HG03571 (cell line): ENCODE data around the gene TNNT3.
"Not testable (repeated sequence)": the region's sequence is repeated elsewhere in the genome, so short reads cannot be mapped to it uniquely, and the experiment has no call there.

Source experiments
- ATAC-seq: cut with Tn5 transposase; IDR thresholded peaks from one replicate; pipeline ENCODE4 v1.9.1; 2021; ENCODE audit not compliant: unreplicated experiment

The TNNT3 gene

DNA sequence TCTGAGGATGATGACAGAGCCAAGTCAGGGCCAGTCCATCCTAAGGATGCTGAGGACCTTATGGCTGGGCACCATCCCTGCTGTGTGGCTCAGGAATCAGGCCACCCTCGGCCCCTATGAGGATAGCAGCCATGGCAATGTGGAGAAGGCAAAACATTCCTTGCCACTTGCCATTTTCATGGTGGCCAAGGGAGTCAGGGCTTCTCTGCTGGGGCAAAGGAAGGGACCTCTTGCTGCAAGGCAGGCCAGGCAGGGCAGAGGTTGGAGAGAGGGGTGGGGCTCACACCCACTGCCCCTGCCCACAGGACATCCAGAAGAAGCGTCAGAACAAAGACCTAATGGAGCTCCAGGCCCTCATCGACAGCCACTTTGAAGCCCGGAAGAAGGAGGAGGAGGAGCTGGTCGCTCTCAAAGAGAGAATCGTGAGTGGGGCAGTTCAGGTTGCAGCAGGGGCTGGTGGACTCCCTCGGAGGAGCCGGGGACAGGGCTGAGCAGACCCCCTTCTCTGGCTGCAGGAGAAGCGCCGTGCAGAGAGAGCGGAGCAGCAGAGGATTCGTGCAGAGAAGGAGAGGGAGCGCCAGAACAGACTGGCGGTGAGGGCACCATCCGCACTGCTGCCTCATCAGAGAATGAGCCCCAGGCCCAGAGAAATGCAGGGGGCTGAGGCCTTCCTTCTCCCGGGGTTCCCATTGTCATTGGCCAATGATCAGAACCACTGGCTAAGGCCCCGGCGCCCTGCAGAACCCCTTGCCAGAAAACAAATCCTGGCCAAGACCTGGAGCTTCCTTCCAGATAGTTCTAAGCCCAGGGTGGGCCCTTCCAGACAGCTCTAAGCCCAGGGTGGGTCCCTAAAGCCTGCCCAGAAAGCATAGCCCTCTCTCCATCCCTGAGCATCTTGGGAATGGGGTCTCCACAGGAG is 14.2 kb downstream of the TNNT3 start:
- no peak for ATAC-seq

DNA sequence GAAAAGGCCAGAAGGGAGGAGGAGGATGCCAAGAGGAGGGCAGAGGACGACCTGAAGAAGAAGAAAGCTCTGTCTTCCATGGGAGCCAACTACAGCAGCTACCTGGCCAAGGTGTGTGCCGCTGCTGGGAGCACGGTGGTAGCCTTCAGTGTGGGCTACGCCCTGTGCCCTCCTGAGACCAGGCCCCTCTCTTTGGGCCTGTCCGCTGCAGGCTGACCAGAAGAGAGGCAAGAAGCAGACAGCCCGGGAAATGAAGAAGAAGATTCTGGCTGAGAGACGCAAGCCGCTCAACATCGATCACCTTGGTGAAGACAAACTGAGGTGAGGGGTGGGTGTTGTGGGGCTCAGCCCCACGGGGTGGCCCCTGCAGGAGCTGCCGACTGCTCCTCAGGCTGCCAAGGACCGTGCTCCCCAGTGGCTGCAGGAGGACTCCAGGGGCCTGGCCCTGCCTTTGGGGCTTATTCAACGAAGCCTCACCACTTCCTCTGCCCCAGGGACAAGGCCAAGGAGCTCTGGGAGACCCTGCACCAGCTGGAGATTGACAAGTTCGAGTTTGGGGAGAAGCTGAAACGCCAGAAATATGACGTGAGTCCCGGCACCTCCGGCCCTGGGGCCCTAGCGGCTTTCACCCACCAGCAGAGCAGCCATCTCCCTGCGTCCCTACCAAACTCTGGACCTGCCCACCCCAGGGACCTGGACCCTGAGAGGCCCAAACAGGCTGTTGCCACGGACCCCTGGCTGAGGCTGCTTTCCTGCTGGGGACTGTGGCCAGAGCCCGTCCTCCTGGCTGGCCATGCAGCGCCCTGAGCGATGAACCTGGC is 15.0 kb downstream of the TNNT3 start:
- no peak for ATAC-seq

DNA sequence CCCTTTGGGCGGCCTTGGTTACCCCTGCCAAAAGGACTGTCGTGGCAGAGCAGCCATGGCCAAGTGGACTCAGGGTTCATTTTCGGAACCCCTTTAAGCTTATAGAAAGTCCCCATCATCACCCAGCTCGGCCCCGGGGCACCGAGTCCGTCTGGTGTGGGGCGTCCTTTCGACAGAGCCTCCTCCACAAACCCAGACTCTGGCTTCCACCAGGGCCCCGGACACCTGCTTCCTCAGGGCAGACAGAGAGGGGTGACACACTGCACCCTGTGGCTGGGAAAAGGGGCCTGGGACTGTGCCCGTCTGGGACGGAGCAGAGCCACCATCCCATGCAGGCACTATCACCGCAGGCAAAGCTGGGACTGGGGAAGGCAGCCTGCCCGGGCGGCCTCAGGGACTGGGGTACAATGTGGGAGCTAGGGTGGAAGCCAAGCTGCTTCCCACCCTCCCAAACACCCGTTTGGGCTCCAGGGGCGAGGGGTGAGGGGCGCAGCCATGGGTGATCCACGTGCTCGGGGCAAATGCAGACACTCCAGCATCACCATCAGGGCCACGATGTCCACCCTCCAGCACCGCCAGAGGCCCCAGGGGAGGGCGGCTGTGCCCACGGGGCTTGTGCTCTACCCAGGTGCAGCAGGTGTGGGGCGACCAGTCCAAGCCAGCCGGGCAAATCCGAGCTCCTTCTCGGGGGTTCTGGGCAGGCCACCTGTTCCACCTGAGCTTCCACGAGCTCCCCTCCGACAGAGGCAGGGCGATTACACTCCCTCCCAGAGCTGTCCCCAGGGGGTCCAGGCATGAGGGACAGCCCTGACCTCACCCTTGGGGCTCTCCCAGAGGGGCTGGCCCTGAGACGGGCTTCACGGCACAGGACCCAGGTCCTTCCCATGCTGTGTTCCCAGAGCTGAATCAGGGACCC is 15.9 kb downstream of the TNNT3 start:
- ATAC-seq: no peak

DNA sequence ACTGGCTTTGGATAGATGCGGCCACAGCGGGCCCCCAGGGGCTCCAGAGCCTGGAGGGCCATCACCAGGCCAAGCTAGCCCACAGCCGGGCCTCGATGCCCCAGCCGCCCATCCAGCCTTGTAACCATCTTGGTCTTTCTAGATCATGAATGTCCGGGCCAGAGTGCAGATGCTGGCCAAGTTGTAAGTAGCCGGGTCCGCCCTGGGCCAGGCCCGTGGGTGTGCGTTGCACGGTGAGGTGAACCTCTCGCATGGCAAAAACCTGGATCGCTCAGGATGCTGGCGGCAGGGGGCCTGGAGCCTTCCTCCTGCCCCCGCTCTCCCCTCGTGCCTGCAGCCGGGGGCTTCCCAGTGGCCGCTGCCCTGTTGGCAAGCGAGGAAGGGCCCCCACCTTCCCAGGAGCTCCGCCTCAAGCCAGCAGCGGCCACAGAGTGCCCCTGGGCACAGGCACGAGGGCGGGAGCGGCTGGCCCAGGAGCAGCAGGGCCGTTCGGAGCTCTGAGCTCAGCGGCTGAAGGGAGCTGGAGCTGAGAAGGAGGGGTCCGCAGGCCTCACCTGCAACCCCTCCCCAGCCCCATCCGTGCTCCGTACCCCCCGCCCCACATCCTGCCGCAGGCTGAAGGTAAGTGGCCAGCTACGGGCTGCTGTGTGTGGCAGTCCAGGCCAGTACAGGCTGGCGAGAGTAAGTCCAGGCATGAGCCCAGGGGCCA is 16.7 kb downstream of the TNNT3 start:
- ATAC-seq: no peak

DNA sequence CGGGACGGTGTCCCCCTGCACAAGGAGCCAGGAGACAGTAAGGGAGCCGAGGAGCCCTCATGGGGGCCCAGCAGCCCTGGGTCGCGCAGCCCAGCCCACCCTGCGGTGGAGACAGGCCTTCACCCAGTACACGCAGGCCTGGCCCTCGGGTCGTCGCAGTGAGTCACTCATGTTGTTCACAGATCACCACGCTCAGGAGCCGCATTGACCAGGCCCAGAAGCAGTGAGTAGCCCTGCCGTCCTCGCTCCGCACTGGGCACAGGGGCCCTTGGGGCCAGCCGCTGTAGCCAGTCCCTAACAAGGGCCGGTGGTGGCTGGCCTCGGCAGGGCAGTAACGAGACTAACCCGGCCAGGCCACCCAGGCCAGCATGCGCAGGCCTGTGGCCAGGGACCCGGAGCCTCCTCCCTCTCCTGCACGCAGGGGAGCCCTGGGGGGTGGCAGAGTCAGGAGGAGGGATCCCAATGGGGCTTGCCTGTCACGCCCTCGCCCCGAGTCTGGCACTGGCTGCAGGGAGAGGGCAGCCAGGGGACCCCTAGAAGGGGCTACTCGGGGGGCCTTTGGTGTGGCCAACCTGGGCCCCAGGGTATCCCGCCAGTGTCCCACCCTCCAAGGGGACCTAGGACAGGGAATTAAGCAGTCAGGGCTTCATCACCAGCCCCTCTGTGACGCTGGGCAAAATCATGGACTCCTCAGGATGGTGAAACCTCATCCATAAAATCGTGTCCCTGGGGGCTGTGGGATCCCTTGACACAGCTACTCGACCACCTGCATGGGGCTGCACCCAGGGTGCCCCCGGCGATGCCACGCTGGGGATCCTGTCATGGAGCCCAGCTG is 17.5 kb downstream of the TNNT3 start:
- no peak for ATAC-seq

DNA sequence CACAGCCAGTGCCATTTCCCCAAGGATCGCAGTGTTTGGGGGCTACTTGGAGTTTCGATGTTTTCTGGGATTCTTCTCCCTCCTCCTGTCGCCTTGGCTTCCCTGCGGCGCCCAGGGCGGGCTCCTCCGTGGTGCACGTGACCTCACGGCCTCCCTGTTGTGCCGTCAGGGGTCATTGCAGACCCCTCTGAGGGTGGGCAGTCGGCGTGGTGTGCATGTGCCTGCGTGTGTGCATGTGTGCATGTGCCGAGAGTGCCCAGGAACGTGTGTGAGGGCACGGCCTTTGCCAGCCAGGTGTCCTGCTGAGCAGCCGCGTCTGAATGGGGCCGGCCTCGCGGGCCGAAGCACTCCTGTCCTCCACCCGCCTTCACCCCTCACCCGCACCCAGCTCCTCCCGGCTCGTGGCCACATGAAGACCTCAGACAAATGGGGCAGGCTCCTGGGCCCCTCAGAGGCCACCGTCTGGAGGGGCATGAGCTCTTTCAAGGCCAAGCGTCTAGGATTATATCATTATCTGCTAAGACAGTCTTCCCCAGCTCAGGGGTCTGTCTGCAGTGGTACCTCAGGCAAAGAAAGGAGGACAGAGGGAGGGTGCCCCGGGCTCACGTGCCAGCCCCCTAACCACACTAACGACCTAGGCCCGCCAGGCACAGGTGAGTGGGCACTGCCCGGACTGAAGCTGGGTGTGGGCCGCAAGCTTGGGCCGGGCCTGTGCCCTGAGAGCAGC is 18.3 kb downstream of the TNNT3 start:
- no peak for ATAC-seq

DNA sequence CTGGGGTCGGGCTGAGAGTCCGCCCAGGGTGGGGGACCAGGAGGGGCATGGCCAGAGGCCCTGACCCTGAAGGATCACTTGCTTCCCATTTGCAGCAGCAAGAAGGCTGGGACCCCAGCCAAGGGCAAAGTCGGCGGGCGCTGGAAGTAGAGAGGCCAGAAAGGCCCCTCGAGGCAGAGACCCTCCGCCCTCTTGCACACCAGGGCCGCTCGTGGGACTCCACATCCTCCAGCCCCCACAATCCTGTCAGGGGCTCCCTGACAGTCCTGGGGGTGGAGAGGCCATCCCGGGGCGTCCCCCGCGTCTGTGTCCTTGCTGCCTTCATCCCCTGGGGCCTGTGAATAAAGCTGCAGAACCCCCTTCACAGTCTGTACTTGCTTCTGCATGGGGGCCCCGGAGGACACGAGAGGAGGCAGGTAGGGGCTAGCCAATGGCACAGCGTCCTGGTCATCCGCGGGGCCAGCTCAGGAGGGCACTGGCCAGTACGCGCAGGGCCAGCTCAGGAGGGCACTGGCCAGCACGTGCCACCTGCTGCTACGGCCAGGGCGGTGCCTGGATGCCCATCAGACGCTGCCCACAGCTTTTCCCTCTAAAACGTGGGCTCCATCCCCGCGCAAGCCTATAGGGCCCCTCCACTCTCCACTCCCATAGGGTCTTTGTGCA is 19.0 kb downstream of the TNNT3 start:
- ATAC-seq: no peak

DNA sequence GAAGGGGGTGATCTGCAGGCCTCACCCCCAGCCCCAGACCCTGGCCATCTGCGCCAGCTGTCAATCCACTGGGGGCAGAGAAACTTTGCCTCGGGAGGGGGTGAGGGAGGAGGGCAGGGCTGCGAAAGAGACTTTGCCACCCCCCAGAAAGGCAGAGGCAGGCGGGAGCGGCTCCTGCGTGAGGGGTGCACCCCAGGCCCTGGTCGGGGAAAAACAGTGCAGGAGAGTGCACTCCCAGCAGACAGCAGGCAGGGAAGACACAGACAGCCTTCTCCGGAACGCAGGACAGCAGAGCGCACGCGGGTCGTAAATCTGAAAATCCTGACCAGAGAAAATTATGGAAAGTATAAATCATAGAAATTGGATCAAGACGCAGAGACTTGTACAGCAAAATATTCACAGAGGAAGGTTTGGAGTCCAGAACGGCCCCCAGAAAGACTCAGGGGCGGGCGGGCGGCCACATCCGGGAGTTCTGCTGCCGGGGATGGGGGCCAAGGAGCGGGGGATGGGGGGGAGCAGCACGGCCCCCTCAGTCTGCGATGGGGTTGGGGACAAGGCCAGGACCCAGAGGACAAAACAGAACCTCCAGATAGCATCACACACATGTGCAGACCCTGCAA is 19.6 kb downstream of the TNNT3 start:
- no peak for ATAC-seq

DNA sequence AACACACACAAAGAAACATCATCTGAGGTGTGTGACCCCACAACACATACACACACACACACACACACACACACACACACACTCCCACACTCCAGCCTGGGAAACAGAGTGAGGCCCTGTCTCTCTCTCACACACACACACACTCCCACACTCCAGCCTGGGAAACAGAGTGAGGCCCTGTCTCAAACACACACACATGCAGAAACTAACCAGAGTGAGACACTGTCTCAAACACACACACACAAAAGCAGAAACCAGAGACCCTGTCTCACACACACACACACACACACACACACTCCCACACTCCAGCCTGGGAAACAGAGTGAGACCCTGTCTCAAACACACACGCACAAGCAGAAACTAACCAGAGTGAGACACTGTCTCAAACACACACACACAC is 20.3 kb downstream of the TNNT3 start:
- not testable (repeated sequence) for ATAC-seq

DNA sequence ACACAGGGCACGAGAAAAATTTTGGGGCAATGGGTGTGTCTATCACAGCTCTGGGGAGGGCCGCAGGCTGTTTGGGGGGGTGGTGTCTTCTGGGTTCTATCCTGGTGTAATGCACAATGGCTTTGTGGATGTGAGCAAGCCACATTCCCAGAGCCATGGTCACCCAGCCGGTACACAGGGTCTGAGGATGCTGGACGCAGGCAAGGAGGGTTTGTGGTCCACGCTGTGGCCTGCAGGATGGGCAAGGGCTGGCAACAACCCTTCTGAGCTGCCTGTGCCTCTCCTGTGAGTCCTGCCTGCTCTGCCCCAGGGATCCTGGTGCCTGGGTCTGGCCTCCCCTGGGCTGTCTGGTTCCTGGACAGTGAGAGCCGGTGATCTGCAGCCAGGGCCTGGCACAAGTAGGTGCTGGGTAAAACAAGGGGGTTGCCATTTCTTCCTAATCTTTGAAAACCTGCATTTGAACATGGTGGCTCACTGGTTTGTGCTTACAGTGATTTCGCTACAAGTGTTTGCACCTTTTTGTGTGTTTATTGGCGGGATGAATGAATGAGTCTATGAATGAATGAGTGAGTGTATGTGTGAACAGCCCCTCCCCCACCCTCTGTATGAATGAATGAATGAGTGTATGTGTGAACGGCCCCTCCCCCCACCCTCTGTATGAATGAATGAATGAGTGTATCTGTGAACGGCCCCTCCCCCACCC is 23.2 kb downstream of the TNNT3 start:
- ATAC-seq: no peak

DNA sequence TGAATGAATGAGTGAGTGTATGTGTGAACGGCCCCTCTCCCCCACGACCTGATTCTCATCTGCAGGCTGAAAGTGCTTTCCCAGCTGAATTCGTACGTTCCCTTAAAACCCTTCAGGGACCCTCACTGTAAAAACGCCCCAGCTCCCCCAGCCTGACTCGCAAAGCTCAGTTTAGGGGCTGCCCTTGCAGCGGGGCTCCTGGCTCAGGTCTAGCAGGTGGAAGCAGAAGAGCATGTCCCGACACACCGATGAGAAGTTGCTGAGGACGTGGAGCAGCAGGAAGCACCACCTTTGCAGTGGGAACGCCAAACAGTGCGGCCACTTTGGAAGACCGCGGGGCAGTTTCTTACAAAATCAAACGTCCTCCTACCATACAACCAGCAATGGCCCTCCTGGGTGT is 24.1 kb downstream of the TNNT3 start:
- no peak for ATAC-seq

DNA sequence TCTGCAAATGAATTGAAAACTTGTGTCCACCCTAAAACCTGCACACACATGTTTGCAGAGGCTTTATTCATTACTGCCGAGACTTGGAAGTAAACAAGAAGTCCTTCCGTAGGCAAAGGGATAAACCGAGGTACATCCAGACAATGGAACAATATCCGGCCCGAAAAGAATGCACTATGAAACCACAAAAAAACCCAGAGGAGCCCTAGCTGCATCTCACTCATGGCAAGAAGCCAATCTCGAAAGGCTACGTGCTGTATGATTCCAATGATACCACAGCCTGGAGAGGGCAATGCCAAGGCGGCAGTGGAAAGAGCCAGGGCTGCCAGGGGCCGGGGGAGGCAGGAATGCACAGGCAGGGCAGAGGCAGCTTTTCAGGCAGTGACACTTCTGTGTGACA is 24.5 kb downstream of the TNNT3 start:
- ATAC-seq: no peak

DNA sequence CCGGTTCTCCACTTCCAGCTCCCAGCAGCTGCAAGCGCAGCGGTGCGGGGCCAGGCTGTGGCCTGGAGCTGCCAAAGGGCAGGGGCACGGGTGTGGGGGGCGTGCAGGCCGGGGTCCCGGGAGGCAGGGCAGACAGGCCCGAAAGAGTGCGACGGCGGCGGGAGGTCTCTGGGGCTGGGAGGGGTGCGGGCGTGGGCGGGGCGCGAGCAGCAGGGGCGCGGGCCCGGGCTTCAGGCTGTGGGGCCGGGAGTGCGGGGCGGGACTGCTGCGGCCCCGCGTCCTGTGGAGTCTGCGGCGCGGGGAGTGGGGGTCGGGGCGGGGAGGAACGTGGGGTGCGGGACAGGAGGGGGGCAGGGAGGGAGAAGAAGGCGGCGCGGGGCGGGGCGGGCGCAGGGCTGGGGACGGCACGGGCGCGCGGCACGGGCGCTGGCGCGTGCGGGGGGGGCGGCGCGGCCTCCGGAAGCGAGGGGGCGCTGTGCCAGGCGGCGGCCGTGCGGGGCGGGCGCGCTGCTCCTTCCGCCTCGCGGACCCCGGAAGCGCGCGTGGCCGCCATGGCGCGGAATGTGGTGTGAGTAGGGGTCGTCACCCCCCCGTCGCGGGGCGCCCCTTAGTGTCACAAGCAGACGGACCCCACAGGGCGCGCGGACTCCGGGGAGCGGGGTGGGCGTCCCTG is 27.4 kb downstream of the TNNT3 start, which contains the start of gene MRPL23:
TSS of gene MRPL23 (plus strand) at position 521 of the 673 bp plus-strand sequence. CDS start at position 552, 31 bp downstream.
- no peak for ATAC-seq

DNA sequence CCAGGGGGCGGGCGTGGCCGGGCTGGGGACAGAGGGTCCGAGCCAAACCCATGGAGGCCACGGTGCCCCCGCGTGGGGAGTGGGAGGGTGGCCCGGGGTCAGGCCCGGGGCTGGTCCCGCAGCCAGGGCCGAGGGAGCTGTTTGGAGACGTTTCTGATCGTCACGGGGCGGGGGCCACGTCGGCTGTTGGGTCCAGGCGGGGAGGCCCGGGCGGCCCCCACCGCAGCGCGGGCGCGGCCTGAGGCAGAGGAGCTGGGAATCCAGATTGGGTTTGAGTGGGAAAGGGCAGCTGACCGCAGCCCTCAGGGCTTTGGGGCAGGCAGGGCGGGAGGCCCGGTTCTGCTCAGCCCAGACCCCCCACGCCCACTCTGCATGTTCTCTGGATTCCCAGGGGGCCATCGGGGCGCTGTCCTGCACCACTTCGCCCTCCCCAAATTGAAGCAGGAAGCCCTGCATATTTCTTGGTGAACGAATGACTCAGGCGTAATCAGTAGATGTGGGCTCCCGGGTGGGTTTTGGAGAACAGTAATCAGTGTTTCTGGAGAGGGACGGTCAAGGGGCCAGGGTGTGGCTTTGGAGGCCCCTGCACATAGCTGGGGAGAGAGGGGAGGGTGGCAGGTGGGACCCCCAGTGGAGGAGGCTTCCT is 28.2 kb downstream of the TNNT3 start:
- no peak for ATAC-seq

DNA sequence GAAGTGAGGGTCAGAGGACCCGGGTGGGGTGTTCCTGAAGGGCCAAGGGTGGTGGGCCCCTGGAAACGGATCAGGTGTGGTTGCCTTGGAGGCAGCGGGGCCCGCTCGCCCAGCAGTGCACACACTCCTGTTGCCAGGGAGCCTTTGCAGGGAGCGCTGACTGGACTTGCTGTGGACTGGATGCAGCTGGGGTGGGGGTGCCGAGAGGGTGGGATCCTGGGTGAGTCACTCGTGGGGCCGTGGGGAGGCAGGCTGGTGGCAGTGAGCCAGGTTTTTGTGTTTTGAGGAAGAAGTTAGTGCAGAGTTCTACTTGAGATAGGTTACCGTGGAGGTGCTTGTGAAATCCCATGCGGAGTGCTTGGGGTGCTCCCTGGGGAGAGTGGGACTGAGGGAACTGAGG is 28.9 kb downstream of the TNNT3 start:
- no peak for ATAC-seq

DNA sequence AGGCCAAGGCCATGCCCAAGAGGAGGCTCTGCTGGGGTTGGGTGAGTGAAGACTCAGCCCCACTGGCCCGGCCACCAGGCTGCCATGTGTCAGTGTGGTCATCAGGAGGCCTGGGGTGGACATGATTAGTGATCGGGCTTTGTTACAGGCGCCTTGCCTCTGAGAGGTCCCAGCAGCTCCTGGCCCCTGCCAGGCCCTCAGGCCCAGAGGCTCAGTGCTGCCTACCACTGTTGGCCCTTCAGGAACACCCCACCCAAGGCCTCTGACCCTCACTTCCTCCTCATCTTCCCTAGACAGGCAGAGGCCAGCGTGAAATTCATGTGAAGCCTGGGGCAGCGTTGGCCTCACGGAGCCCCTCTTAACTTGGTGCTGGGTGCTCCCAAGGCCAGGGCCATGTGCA is 29.8 kb downstream of the TNNT3 start:
- no peak for ATAC-seq
